DND-41 (cell line): ENCODE measurements around the gene YWHAQ.
"Not testable (repeated sequence)": the region's sequence is repeated elsewhere in the genome, so short reads cannot be mapped to it uniquely, and the experiment has no call there.

Source experiments
- ATAC-seq: fragments of 200-7000 bp; cut with Tn5 transposase; 3 replicates; pipeline ENCODE4 v1.9.1; 2021; ENCODE audit warnings: low read depth; ENCODE audit not compliant: insufficient read depth
- DNase-seq: peaks from one replicate; pipeline ENCODE4 v3.0.0-alpha.2; 2020
- H2AFZ ChIP-seq: 2 replicates; pipeline ENCODE4 v1.6.0; 2012; ENCODE audit warnings: low read depth, low read length
- H3K27ac ChIP-seq: 2 replicates; pipeline ENCODE4 v1.5.1; 2012; ENCODE audit warnings: low read length, inconsistent platforms
- H3K27me3 ChIP-seq: fragments of 200-600 bp; sonication (generic); 2 replicates; pipeline ENCODE4 v1.6.0; 2012; ENCODE audit warnings: low read length, mild to moderate bottlenecking, inconsistent platforms; ENCODE audit not compliant: insufficient read depth, poor library complexity
- H3K36me3 ChIP-seq: 2 replicates; pipeline ENCODE4 v1.5.1; 2012; ENCODE audit warnings: low read length, inconsistent platforms; ENCODE audit not compliant: insufficient read depth
- H3K4me1 ChIP-seq: 2 replicates; pipeline ENCODE4 v1.5.1; 2012; ENCODE audit warnings: mild to moderate bottlenecking, low read length; ENCODE audit not compliant: insufficient read depth
- H3K4me2 ChIP-seq: 2 replicates; pipeline ENCODE4 v1.6.0; 2012; ENCODE audit warnings: mild to moderate bottlenecking, moderate library complexity, low read length, inconsistent platforms; ENCODE audit not compliant: insufficient read depth
- H3K4me3 ChIP-seq, 2 experiments: fragments of 200-600 bp in 1 of 2; shearing (Covaris generic) in 1 of 2; 2 replicates each; pipeline ENCODE4 v1.5.1; 2012 to 2016; ENCODE audit warnings: inconsistent platforms in 2 of 2, low read length in 2 of 2, mild to moderate bottlenecking in 2 of 2, low read depth in 1 of 2, moderate library complexity in 1 of 2
- H3K79me2 ChIP-seq: 2 replicates; pipeline ENCODE4 v1.6.0; 2012; ENCODE audit warnings: low read length, inconsistent platforms; ENCODE audit not compliant: insufficient read depth
- H3K9ac ChIP-seq: 2 replicates; pipeline ENCODE4 v1.6.0; 2012; ENCODE audit warnings: low read depth, mild to moderate bottlenecking, inconsistent platforms, low read length, moderate library complexity
- H3K9me3 ChIP-seq: 2 replicates; pipeline ENCODE4 v1.5.1; 2012; ENCODE audit warnings: low read length, moderate library complexity, mild to moderate bottlenecking, inconsistent platforms; ENCODE audit not compliant: insufficient read depth, severe bottlenecking
- H4K20me1 ChIP-seq: 2 replicates; pipeline ENCODE4 v1.6.0; 2012; ENCODE audit warnings: low read length; ENCODE audit not compliant: insufficient read depth
- CTCF ChIP-seq: IDR thresholded peaks from 2 replicates; pipeline ENCODE4 v1.5.1; 2012; ENCODE audit warnings: borderline replicate concordance, low read length, moderate library complexity, mild to moderate bottlenecking; ENCODE audit not compliant: poor library complexity, severe bottlenecking; ENCODE audit errors: extremely low read depth
- EZH2 ChIP-seq: IDR thresholded peaks from 3 replicates; pipeline ENCODE4 v1.6.1; 2012; ENCODE audit warnings: borderline replicate concordance, low read depth, mild to moderate bottlenecking, moderate library complexity, low read length, inconsistent platforms; ENCODE audit not compliant: severe bottlenecking

YWHAQ gene

GRCh38 chr2:9617296-9617695, 13.5 kb downstream of the YWHAQ start:
- H4K20me1 ChIP-seq: peaks cover 92% of the 10 kb centered on the region
- no peak for ATAC-seq

GRCh38 chr2:9614562-9614961, 16.2 kb downstream of the YWHAQ start:
- H3K4me1 ChIP-seq: peaks cover 28% of the 10 kb centered on the region
- H2AFZ ChIP-seq: no peak overlapping the region
- no peak overlapping the region for H3K4me2 ChIP-seq
- H3K27me3 ChIP-seq: no peaks in the 10 kb centered on the region
- peaks cover 91% of the 10 kb centered on the region for H4K20me1 ChIP-seq
- TF ChIP-seq CTCF: no peak
- no peak for TF ChIP-seq EZH2
- no peak overlapping the region for H3K27ac ChIP-seq
- ATAC-seq (no peak), DNase-seq (no peak)
- H3K79me2 ChIP-seq: peaks cover 99% of the 10 kb centered on the region
- no peak overlapping the region for H3K9ac ChIP-seq
- H3K9me3 ChIP-seq: no peaks in the 10 kb centered on the region
- H3K4me3 ChIP-seq: no peak overlapping the region
- H3K36me3 ChIP-seq: peaks cover 53% of the 10 kb centered on the region

More at GRCh38 chr2:9617296-9617695, 13.5 kb downstream of the YWHAQ start:
- H3K9ac ChIP-seq: no peak overlapping the region
- H3K36me3 ChIP-seq: peaks cover 43% of the 10 kb centered on the region
- peaks cover 99% of the 10 kb centered on the region for H3K79me2 ChIP-seq
- no peak overlapping the region for H2AFZ ChIP-seq
- peaks cover 51% of the 10 kb centered on the region for H3K4me1 ChIP-seq
- H3K27ac ChIP-seq: peak overlapping the region; percentile 9; the same call in 1 of the 2 replicates
- no peaks in the 10 kb centered on the region for H3K27me3 ChIP-seq
- H3K4me2 ChIP-seq: 0 out of 2 replicates have a peak overlapping the region, but pooled peaks have one; percentile 56
- no peak for DNase-seq
- TF ChIP-seq CTCF: no peak
- TF ChIP-seq EZH2: no peak
- H3K4me3 ChIP-seq: no peak overlapping the region
- no peaks in the 10 kb centered on the region for H3K9me3 ChIP-seq

GRCh38 chr2:9613291-9613690, 17.5 kb downstream of the YWHAQ start:
- peaks cover 17% of the 10 kb centered on the region for H3K4me1 ChIP-seq
- peaks cover 91% of the 10 kb centered on the region for H4K20me1 ChIP-seq
- TF ChIP-seq EZH2 (no peak), CTCF (no peak)
- H3K4me2 ChIP-seq: no peak overlapping the region
- H3K4me3 ChIP-seq: no peak overlapping the region
- H3K36me3 ChIP-seq: peaks cover 55% of the 10 kb centered on the region
- no peak overlapping the region for H2AFZ ChIP-seq
- no peaks in the 10 kb centered on the region for H3K27me3 ChIP-seq
- H3K79me2 ChIP-seq: peaks cover 99% of the 10 kb centered on the region
- no peak overlapping the region for H3K9ac ChIP-seq
- DNase-seq: no peak
- no peak overlapping the region for H3K27ac ChIP-seq
- peak; percentile 52; the same call in 1 of the 3 replicates for ATAC-seq
- no peaks in the 10 kb centered on the region for H3K9me3 ChIP-seq

- H3K36me3 ChIP-seq: peaks cover 50% of the 10 kb centered on the region
- H3K79me2 ChIP-seq: peaks cover 100% of the 10 kb centered on the region
- H2AFZ ChIP-seq, DNase-seq, ATAC-seq, H3K9me3 ChIP-seq, H3K4me1 ChIP-seq, H3K27me3 ChIP-seq, H3K4me3 ChIP-seq, H3K9ac ChIP-seq, H3K27ac ChIP-seq, H3K4me2 ChIP-seq: not testable (repeated sequence)
- H4K20me1 ChIP-seq: peaks cover 89% of the 10 kb centered on the region
These were observed 19.3 kb downstream of the YWHAQ start for GRCh38 chr2:9611549-9611912.
